Stimulated activated CD4-positive, alpha-beta T cell treated with anti-CD3 and anti-CD28 coated beads, Interleukin-4, amount 100 ng/mL, for 4 hours (primary cell): ENCODE measurements around the gene ANKRD11.
"Not testable (repeated sequence)": the region's sequence is repeated elsewhere in the genome, so short reads cannot be mapped to it uniquely, and the experiment has no call there.

ENCODE experiments used
- DNase-seq, 2 experiments: peaks; one replicate each; pipeline ENCODE4 v3.0.0-alpha.2; 2020

ANKRD11 gene

DNA sequence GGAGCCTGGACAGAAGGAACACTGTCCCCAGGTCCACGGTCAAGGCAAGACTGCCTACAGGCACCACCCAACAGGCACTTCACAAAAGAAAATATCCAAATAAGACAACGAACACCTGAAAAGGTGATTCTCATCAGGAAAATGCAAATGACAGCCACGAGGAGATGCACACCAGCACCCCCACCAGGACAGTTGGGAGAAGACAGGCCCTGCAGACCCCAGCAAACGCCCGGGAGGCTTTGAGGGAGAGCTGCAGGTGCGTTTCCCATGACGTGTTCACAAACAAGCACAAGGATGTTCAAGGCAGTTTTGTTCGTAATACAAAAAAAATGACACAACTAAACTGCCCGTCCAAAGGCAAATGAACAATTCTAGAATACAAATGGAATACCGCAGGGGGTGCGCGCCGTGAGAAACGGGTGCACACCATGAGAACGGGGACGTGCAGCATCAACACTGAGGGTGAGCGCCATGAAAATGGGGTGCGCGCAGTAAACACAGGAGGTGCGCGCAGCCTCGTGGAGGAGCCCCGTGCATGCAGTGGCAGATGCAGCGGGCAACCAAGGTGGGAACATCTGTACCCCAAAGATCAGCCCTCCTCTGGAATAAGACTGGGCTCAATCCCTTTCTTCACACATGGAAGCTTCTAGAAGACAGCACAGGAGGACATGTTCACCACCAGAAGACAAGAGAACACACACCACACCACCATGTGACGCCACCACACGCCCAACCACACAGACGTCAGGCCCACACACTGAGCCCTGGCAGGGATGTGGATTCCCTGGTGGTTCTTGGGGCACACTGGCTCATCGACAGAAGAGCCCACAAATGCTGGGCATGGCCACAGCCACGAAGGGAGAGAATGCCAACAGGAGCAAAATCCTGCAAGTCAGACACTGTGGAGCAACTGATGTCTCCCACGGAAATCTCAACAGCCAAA, 181.7 kb downstream of the ANKRD11 start:
- no peak for DNase-seq

- DNase-seq = no peak
Measured at GRCh38 chr16:89307421-89307805, 182.9 kb downstream of the ANKRD11 start.

- DNase-seq = not testable (repeated sequence)
Measured at GRCh38 chr16:89306457-89307420, 183.6 kb downstream of the ANKRD11 start.

DNA sequence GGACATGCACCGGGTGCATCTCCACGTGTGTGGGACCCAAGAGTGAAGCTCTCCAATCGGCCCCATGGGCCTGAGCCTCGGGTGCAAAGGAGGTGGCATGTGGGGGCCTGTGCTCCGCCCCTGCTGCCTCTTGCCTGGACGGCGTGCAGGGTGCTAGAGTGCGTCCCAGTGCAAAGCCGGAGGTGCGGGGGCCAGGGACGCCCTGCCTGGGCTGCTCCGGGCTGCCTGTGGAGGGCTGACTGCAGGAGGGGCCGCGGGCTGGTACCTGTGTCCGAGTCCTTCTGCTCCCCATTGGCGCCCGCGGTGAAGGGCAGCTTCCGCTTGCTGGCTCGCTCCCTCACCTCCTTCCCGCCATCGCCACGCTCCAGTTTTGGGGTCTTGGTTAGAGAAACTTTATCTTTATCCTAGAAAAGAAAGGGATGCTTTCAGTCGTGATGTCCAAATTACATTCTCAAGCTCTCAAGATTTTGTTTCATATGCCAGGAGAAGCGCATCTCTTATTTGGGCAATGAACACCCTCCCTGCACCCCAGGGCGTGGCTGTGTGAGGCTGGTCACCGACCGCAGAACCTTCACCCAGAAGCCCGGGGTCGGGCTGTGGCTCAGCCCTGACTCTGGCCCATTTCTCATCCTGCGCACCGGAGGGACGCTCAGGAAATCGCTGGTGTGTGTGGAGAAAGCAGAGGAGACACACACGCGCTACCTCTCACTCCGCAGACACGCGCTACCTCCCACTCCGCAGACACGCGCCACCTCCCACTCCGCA, 185.2 kb downstream of the ANKRD11 start:
- DNase-seq = no peak

GRCh38 chr16:89304181-89304851, 186.0 kb downstream of the ANKRD11 start:
- no peak for DNase-seq

DNA sequence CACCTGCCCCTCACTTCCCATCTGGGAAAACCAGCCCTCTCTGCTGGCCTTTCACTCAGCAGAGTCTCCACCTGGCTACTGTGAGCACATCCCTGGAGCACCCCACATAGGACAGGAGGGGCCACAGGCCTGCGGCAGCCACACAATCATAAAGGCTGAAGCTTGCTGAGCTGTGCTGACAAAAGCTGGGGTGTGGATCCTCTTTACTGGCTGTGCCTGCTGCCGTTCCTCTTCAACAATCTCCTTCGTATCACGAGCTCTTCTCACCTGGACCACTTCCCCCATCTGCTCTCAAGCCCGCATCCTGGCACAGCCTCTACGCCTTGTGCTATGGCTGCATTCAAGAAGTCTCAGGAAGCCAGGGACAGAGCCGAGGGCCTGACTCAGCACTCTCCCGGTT, 186.7 kb downstream of the ANKRD11 start:
- DNase-seq = no peak

- DNase-seq = no peak
Measured at GRCh38 chr16:89300976-89301360, 189.4 kb downstream of the ANKRD11 start.

DNA sequence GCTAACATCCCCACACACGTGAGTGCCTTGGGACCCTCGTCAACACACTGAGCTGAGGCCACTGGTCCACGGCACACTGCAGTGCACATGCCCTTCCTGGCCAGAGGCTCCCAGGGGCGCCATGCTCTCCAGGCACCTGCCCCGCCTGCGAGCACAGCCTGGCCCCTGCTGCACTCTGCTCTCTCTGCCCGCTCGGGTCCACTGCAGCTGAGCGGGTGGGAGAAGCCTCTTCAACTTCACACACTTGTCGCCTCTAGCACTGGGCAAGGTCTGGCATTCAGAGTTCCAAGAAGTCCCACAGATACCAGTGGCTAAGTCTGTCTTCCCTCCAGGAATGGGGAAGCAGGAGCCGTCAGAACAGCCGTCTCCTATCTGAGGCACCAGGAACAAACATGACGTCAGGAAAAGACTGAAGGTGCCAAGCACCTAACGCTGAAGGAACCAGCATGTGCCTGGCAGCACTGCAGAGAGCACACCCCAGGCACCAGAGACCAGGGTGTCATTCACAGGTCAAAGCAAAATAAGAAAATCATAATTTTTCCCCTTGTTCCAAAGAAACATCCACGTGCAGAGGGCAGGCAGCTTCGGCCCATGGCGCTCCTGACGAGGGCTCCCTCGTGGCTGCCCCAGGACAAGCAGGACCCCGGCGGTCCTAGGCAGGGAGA, 189.9 kb downstream of the ANKRD11 start:
- DNase-seq = no peak

DNA sequence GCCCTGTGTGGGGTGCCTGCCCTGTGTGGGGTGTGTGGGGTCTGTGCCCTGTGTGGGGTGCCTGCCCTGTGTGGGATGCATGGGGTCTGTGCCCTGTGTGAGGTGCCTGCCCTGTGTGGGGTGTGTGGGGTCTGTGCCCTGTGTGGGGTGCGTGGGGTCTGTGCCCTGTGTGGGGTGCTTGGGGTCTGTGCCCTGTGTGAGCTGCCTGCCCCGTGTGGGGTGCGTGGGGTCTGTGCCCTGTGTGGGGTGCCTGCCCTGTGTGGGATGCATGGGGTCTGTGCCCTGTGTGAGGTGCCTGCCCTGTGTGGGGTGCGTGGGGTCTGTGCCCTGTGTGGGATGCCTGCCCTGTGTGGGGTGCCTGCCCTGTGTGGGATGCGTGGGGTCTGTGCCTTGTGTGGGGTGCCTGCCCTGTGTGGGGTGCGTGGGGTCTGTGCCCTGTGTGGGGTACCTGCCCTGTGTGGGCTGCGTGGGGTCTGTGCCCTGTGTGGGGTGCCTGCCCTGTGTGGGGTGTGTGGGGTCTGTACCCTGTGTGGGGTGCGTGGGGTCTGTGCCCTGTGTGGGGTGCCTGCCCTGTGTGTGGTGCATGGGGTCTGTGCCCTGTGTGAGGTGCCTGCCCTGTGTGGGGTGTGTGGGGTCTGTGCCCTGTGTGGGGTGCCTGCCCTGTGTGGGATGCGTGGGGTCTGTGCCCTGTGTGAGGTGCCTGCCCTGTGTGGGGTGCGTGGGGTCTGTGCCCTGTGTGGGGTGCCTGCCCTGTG, 190.8 kb downstream of the ANKRD11 start:
- DNase-seq = not testable (repeated sequence)

DNA sequence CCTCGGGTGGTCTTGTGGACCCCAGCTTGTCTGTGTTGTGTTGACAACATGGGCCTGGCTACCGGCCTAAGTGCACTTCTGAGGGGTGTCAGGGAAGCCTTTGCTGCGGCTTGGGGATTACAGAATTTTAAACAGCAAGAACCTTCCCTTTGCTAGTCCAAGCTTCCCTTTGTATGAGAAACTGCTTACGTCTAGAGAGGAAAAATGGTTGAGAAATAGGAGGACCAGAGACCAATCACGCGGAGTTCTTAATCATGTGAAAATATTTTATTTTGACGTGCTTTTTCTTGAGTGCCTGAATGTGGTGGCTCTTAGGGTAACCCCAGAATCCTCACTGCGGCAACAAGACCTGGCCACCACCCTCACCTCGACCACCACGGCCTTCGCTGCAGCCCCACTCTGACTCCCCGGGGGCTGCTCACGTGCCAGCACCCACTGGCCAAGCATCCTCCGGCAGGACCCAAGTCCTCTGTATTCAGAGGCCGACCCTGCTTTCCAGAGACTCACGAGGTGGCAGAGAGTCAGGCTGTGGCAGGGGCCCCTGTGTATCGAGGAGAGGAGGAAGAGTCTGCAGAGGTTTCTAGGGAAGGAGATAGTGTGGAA, 191.6 kb downstream of the ANKRD11 start:
- no peak for DNase-seq

DNA sequence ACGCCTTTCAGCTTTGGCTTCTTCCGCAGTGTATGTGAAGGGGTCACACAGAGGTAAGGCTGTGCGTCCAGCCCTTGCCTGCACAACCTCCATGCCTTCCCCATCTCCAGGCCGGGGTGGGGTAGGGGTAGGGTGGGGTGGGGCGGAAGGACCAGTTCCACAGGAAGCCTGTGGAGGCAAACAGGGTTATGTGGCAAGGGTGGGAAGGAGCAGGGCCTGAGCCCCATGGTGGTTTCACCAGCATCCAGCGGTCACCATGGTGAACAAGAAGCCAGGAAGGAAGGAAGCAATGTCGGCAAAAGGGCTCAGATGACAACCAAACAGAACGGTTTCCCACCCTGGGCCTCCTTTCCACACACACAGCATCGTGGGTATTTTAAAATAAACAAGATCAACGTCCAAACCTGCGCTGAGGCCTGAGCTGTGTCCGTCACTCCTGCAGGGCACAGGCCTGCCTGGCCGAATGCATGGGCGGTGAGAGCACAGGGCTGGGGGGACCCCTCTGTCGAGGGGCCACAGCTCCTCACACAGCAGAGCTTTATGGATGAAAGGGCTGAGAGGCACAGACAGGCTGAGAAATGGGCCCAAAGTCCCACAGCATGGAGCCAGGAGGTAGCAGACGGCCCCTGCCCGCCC, 192.3 kb downstream of the ANKRD11 start:
- no peak for DNase-seq

- no peak for DNase-seq
Measured at GRCh38 chr16:89297156-89297874, 193.0 kb downstream of the ANKRD11 start.

DNA sequence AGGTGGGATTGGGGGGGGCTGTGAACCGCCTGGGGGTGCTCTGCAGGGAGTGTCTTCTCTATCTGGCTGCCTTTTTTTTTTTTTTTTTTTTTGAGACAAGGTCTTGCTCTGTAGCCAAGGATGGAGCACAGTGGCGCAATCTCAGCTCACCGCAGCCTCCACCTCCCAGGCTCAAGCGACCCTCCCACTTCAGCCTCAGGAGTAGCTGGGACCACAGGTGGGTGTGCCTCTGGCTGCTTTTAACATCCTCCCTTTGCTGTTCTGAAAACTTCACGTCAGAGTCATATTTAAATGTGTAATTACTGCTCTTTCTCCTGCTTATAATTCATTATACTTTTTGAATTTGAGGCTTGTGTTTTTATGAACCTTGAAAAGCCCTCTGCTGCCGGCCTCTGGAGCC, 194.4 kb downstream of the ANKRD11 start:
- DNase-seq = no peak

DNA sequence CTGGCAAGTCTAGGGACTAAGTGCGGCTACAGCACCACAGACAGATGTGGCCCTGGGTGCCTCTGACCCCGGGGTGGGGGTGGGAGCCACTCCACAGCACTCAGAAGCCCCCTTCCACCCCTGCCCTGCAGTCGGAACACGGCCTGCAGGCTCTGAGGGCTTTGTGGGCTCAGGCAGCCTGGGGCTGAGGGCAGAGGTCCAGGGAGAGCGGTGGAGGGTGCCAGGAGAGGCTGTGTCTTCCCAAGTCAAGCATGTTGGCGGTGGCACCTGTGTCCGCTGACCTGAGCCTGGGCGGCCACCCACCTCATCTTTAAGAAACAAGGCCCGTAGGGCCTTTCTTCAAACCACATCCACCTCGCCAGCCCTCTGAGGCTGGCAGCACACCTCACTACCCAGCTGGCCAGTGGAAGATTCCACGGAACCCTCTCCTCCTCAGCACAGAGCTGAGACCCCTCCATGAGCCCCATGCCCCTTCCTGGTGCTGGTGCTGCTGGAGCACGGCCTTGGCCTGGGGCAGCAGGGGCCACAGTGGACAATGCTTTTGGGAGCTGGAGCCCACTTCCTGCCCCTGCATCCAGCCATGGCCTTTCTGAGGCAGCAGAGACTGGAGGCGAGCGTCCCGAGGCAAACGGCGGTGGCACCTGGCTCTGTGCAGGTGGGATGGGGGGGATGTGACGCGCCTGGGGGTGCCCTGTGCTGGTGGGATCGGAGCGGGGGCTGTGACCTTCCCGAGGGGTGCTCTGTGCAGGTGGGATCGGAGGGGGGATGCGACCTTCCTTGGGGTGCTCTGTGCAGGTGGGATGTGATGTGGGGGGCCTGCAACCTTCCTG, 195.1 kb downstream of the ANKRD11 start:
- DNase-seq = no peak

GRCh38 chr16:89294486-89294885, 195.9 kb downstream of the ANKRD11 start:
- DNase-seq = no peak

DNA sequence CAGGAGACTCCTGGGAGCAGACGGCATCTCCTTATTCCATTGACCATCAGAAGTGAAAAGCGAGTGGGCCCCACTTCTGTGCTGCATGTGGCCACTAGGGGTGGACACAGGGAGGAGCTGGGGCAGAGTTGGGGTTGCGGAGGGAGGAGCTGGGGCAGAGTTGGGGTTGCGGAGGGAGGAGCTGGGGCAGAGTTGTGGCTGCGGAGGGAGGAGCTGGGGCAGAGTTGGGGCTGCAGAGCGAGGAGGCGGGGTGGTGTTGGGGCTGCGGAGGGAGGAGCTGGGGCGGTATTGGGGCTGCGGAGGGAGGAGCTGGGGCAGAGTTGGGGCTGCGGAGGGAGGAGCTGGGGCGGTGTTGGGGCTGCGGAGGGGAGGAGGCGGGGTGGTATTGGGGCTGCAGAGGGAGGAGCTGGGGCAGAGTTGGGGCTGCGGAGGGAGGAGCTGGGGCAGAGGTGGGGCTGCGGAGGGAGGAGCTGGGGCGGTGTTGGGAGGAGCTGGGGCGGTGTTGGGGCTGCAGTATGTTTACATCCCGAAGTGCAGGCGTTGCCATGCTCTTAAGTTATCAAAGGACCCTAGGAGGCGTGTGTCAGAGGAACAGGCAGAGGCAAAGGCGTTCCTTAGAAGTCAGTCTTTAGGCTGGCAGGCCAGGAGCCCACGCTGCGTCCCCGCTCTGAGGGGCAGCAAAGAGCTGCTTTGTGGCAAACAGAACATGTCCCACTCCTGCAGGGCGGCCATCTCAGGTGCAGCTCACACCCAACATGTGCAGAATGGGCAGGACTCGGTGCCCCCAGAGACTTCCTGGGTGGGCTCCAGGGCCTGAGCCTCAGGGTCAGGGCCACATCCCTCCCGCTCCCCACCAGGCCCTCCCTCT, 196.9 kb downstream of the ANKRD11 start:
- DNase-seq = no peak

DNA sequence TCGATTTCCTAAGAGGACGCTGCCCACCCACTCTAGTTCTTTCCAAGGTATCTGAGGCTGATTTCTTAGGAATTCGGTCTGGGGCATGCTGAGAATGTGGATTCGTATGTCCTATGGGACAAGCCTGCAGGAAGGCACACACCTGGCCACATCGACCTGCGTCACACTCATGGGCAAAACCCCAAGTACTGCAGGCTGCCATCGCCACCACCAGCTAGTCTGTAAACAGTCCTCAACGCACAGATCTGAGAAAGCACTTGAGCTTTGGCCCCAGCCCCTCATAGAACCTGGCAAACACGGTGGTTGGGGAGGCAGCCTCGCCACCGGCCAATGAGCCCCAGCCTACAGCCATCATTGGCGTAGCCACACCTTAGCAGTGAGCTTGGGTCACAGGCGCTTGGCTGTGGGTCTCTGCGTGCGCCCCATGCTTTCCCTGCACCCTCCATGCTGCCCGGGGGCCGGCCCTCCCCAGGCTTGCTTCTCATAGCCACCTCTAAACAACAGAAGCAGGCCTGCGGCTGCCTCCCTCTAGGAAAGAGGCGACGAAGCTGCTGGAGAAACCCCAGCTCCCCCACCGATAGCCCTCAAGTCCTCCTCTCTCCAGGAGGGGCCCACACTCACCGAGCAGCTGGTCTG, 197.8 kb downstream of the ANKRD11 start:
- DNase-seq = no peak
